Measurements from ENCODE around the gene FA2H.

Gene FA2H

GRCh38 chr16:74749291-74750055 is 25.1 kb downstream of the FA2H start:
- no peak overlapping the region for H3K9ac ChIP-seq (ENCODE audit: low read length)
- H3K36me3 ChIP-seq (ENCODE audit: low read length), result no peaks in the 10 kb centered on the region
- no peak overlapping the region for H3K4me2 ChIP-seq (ENCODE audit: low read depth, low read length, poor library complexity, severe bottlenecking)
- no peak overlapping the region for H2AFZ ChIP-seq (ENCODE audit: low read depth, low read length, severe bottlenecking)
- H4K20me1 ChIP-seq (ENCODE audit: low read depth, low read length), result no peaks in the 10 kb centered on the region
- H3K27me3 ChIP-seq (ENCODE audit: low read length), result no peaks in the 10 kb centered on the region
- H3K27ac ChIP-seq (ENCODE audit: low read depth, low read length), result no peak overlapping the region
- H3K9me3 ChIP-seq (ENCODE audit: insufficient read depth, low read length), result no peaks in the 10 kb centered on the region
- H3K79me2 ChIP-seq (ENCODE audit: insufficient read depth, low read length), result no peaks in the 10 kb centered on the region
- H3F3A ChIP-seq (ENCODE audit: insufficient read depth), result no peaks in the 10 kb centered on the region
- no peak overlapping the region for H3K4me3 ChIP-seq (ENCODE audit: insufficient read depth, low read length, poor library complexity, severe bottlenecking)
- H3K9me2 ChIP-seq (replicated peaks; ENCODE audit: insufficient read depth, low read length), result no peaks in the 10 kb centered on the region
- TF ChIP-seq EZH2phosphoT487 (conservative IDR thresholded peaks at IDR 0.05; ENCODE audit: low read length), result no peak
- no peak for TF ChIP-seq CTCF (IDR thresholded peaks at IDR 0.05; ENCODE audit: insufficient read depth, low read length, poor library complexity, severe bottlenecking)

- TF ChIP-seq CTCF (IDR thresholded peaks at IDR 0.05; ENCODE audit: insufficient read depth, low read length, poor library complexity, severe bottlenecking) (no peak), EZH2phosphoT487 (conservative IDR thresholded peaks at IDR 0.05; ENCODE audit: low read length) (no peak)
- Histone ChIP-seq H3K4me3 (ENCODE audit: insufficient read depth, low read length, poor library complexity, severe bottlenecking) (no peak overlapping the region), H3K79me2 (ENCODE audit: insufficient read depth, low read length) (no peaks in the 10 kb centered on the region), H3K9me2 (replicated peaks; ENCODE audit: insufficient read depth, low read length) (no peaks in the 10 kb centered on the region), H3K4me2 (ENCODE audit: low read depth, low read length, poor library complexity, severe bottlenecking) (no peak overlapping the region), H3K9ac (ENCODE audit: low read length) (no peak overlapping the region), H2AFZ (ENCODE audit: low read depth, low read length, severe bottlenecking) (no peak overlapping the region), H3K36me3 (ENCODE audit: low read length) (no peaks in the 10 kb centered on the region), H3K9me3 (ENCODE audit: insufficient read depth, low read length) (no peaks in the 10 kb centered on the region), H3F3A (ENCODE audit: insufficient read depth) (no peaks in the 10 kb centered on the region), H3K27ac (ENCODE audit: low read depth, low read length) (no peak overlapping the region), H3K27me3 (ENCODE audit: low read length) (no peaks in the 10 kb centered on the region), H4K20me1 (ENCODE audit: low read depth, low read length) (no peaks in the 10 kb centered on the region)
These were observed 26.0 kb downstream of the FA2H start for GRCh38 chr16:74748616-74749026.

- Histone ChIP-seq H3K9ac (ENCODE audit: low read length) (no peak overlapping the region), H3K9me3 (ENCODE audit: insufficient read depth, low read length) (no peaks in the 10 kb centered on the region), H3K36me3 (ENCODE audit: low read length) (no peaks in the 10 kb centered on the region), H3K4me3 (ENCODE audit: insufficient read depth, low read length, poor library complexity, severe bottlenecking) (no peak overlapping the region), H3K4me2 (ENCODE audit: low read depth, low read length, poor library complexity, severe bottlenecking) (no peak overlapping the region), H3F3A (ENCODE audit: insufficient read depth) (no peaks in the 10 kb centered on the region), H3K27me3 (ENCODE audit: low read length) (no peaks in the 10 kb centered on the region), H3K27ac (ENCODE audit: low read depth, low read length) (no peak overlapping the region), H3K79me2 (ENCODE audit: insufficient read depth, low read length) (no peaks in the 10 kb centered on the region), H2AFZ (ENCODE audit: low read depth, low read length, severe bottlenecking) (no peak overlapping the region), H3K9me2 (replicated peaks; ENCODE audit: insufficient read depth, low read length) (no peaks in the 10 kb centered on the region), H4K20me1 (ENCODE audit: low read depth, low read length) (no peaks in the 10 kb centered on the region)
- no peak for TF ChIP-seq CTCF (IDR thresholded peaks at IDR 0.05; ENCODE audit: insufficient read depth, low read length, poor library complexity, severe bottlenecking)
- TF ChIP-seq EZH2phosphoT487 (conservative IDR thresholded peaks at IDR 0.05; ENCODE audit: low read length), result no peak
These were observed 26.7 kb downstream of the FA2H start for GRCh38 chr16:74747716-74748615.
